K562 (cell line): ENCODE results near the gene NUP210. TPM values are rescaled to one million over a fixed set of nuclear protein-coding genes. Genes with fewer than 3 reads are reported as not detected.

ENCODE experiments used
- ARID3B ChIP-seq: fragments of 250-450 bp; sonication (Bioruptor Pico); IDR thresholded peaks from 2 replicates; pipeline ENCODE4 v1.4.0; 2020; ENCODE audit warnings: borderline replicate concordance
- ATF7 ChIP-seq: fragments of 450-650 bp; IDR thresholded peaks from 2 replicates; pipeline ENCODE4 v1.7.1; 2014; ENCODE audit warnings: mild to moderate bottlenecking, moderate library complexity
- ELK1 ChIP-seq: sonication (generic); formaldehyde crosslinking; IDR thresholded peaks from 2 replicates; pipeline ENCODE4 v1.8.1; 2022; ENCODE audit warnings: missing genetic modification reagents
- FIP1L1 ChIP-seq: fragments of 200-400 bp; formaldehyde crosslinking; IDR thresholded peaks from 2 replicates; pipeline ENCODE4 v1.6.1; 2018; ENCODE audit warnings: mild to moderate bottlenecking, low read depth, low read length; ENCODE audit not compliant: poor library complexity, severe bottlenecking
- FUS ChIP-seq: fragments of 200-400 bp; formaldehyde crosslinking; optimal IDR thresholded peaks from 2 replicates; pipeline ENCODE3; 2017; ENCODE audit warnings: low read depth, low read length
- HBP1 ChIP-seq: fragments of 450-650 bp; formaldehyde crosslinking; IDR thresholded peaks from 2 replicates; pipeline ENCODE4 v1.4.0; 2022; ENCODE audit warnings: missing genetic modification characterization
- JUND ChIP-seq, 2 experiments: IDR thresholded peaks; 2 replicates in 1 of 2; 3 replicates in 1 of 2; pipeline ENCODE4 v1.6.1; 2011; ENCODE audit warnings: borderline replicate concordance in 2 of 2, low read depth in 2 of 2, low read length in 2 of 2, improper control_type of control experiment in 1 of 2, missing biosample characterization in 1 of 2, missing genetic modification characterization in 1 of 2, missing genetic modification reagents in 1 of 2
- MTA3 ChIP-seq: fragments of 450-650 bp; formaldehyde crosslinking; IDR thresholded peaks from 2 replicates; pipeline ENCODE4 v1.6.1; 2017; ENCODE audit warnings: mild to moderate bottlenecking, borderline replicate concordance
- NBN ChIP-seq: fragments of 450-650 bp; IDR thresholded peaks from 2 replicates; pipeline ENCODE4 v1.6.1; 2016; ENCODE audit warnings: low read depth, mild to moderate bottlenecking
- NFE2 ChIP-seq: IDR thresholded peaks from 2 replicates; pipeline ENCODE4 v1.6.1; 2014; ENCODE audit warnings: antibody characterized with exemption, low read depth
- NR3C1 ChIP-seq: sonication (generic); formaldehyde crosslinking; IDR thresholded peaks from 2 replicates; pipeline ENCODE4 v1.8.1; 2022; ENCODE audit warnings: missing genetic modification reagents
- PBX2 ChIP-seq, 2 experiments: IDR thresholded peaks in 1 of 2; conservative IDR thresholded peaks in 1 of 2; 2 replicates each; pipeline ENCODE4 v1.6.1; 2016; ENCODE audit warnings: low read depth in 2 of 2, mild to moderate bottlenecking in 1 of 2, missing compliant biosample characterization in 1 of 2, missing genetic modification characterization in 1 of 2, moderate library complexity in 1 of 2
- POLR2AphosphoS5 ChIP-seq: IDR thresholded peaks from 2 replicates; pipeline ENCODE4 v1.6.1; 2011; ENCODE audit warnings: mild to moderate bottlenecking, low read depth, low read length, moderate library complexity; ENCODE audit not compliant: control insufficient read depth, insufficient read depth
- SPI1 ChIP-seq: IDR thresholded peaks from 2 replicates; pipeline ENCODE4 v1.6.1; 2011; ENCODE audit warnings: low read depth, low read length, control low read depth, borderline replicate concordance
- SUPT5H ChIP-seq: fragments of 450-650 bp; IDR thresholded peaks from 2 replicates; pipeline ENCODE4 v1.6.1; 2016
- ZNF134 ChIP-seq: fragments of 250-450 bp; sonication (Bioruptor Pico); conservative IDR thresholded peaks from 2 replicates; pipeline ENCODE4 v1.4.0; 2020
- ZNF311 ChIP-seq: fragments of 250-450 bp; sonication (Bioruptor Pico); IDR thresholded peaks from 2 replicates; pipeline ENCODE4 v1.4.0; 2020; ENCODE audit warnings: mild to moderate bottlenecking, moderate library complexity
- ZNF354B ChIP-seq: fragments of 250-450 bp; sonication (Bioruptor Pico); IDR thresholded peaks from 2 replicates; pipeline ENCODE4 v1.4.0; 2020
- ZNF780A ChIP-seq: fragments of 250-450 bp; sonication (Bioruptor Pico); IDR thresholded peaks from 2 replicates; pipeline ENCODE4 v1.5.0; 2021; ENCODE audit warnings: mild to moderate bottlenecking
- polyA plus RNA-seq, 8 experiments: library from polyadenylated mRNA; depleted of rRNA in 4 of 8; stranded (reverse) in 5 of 8; unstranded in 3 of 8; fragments of >200 nt; fragmentation: Nextera tagmentation in 2 of 8; fragmentation: Illumina TruSeq in 1 of 8; extraction: Ambion mirVana in 2 of 8; extraction: Trizol in 1 of 8; gene quantifications; 2 replicates each; pipeline versions ENCODE4 v1.2.1 to v1.2.3, GENCODE V29; 2011 to 2014; ENCODE audit warnings: inconsistent platforms in 1 of 8, missing spikeins in 1 of 8
- total RNA-seq, 7 experiments: library from RNA; depleted of rRNA in 6 of 7; stranded (reverse); fragments of >200 nt in 6 of 7; fragmentation: Illumina TruSeq in 2 of 7; extraction: Trizol in 2 of 7; gene quantifications; 2 replicates each; pipeline versions ENCODE4 v1.2.1 to v1.2.3, GENCODE V29; 2011 to 2021; ENCODE audit warnings: low replicate concordance in 1 of 7

NUP210 gene
- total and polyA plus RNA-seq, 9 of the 15 experiments (the other 6 are each of a cell fraction or from before 2014, with no cell fraction given): 1.2 to 138 (median 44.0) TPM

GRCh38 chr3:13420831-13421765 is 976 bp upstream of the NUP210 start (continued):
- TF ChIP-seq NR3C1 (CRISPR knock-in tag) (no peak), SPI1 (peak; percentile 18; the same call in 1 of the 2 replicates), ZNF354B (CRISPR knock-in tag) (no peak), JUND (IDR thresholded peaks at IDR 0.05; ENCODE audit: borderline replicate concordance, low read depth, low read length) (peak; percentile 84), JUND (tag; IDR thresholded peaks at IDR 0.05; ENCODE audit: borderline replicate concordance, low read depth, low read length) (peak; percentile 79; the same call in 2 of the 3 replicates), ZNF311 (0 out of 2 replicates have a peak, but pooled peaks have one; percentile 3), ZNF134 (no peak), ATF7 (peak; percentile 64), ARID3B (CRISPR knock-in tag) (no peak), PBX2 (CRISPR knock-in tag; IDR thresholded peaks at IDR 0.05; ENCODE audit: low read depth) (no peak), PBX2 (tag; conservative IDR thresholded peaks at IDR 0.05; ENCODE audit: low read depth) (no peak; the same call in 1 of the 2 replicates), FIP1L1 (no peak), ZNF780A (CRISPR knock-in tag) (no peak), SUPT5H (peak; percentile 72), MTA3 (0 out of 2 replicates have a peak, but pooled peaks have one; percentile 69), FUS (no peak), HBP1 (CRISPR knock-in tag) (no peak; the same call in 1 of the 2 replicates), NBN (peak; percentile 89), NFE2 (peak; percentile 27; the same call in 1 of the 2 replicates), POLR2AphosphoS5 (peak; percentile 47), ELK1 (CRISPR knock-in tag) (no peak)
